ENCODE data around the gene IFNAR1.

DNA sequence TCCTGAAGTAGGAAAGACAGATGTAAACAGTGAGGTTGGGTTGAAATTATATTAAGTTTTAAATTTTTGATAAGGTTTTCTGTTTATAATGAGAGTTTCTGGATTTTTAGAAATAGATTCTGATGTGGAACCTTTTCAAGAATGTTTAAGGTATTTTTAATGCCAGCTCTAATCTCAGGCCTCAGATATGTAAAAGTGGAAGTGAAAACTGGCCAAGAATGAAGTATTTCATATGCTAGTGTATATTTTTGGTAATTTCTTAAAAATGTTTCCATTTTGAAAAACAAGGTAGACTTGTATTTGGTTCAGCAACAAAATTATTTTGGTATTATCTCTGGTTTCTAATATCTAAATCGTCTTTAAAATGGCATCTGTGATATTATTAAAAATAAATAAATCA is 14.4 kb downstream of the IFNAR1 start:
- TF ChIP-seq, protein P1, sequence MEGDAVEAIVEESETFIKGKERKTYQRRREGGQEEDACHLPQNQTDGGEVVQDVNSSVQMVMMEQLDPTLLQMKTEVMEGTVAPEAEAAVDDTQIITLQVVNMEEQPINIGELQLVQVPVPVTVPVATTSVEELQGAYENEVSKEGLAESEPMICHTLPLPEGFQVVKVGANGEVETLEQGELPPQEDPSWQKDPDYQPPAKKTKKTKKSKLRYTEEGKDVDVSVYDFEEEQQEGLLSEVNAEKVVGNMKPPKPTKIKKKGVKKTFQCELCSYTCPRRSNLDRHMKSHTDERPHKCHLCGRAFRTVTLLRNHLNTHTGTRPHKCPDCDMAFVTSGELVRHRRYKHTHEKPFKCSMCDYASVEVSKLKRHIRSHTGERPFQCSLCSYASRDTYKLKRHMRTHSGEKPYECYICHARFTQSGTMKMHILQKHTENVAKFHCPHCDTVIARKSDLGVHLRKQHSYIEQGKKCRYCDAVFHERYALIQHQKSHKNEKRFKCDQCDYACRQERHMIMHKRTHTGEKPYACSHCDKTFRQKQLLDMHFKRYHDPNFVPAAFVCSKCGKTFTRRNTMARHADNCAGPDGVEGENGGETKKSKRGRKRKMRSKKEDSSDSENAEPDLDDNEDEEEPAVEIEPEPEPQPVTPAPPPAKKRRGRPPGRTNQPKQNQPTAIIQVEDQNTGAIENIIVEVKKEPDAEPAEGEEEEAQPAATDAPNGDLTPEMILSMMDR (conservative IDR thresholded peaks at IDR 0.05; ENCODE audit: low read length): no peak
- TF ChIP-seq EZH2phosphoT487 (IDR thresholded peaks at IDR 0.05; ENCODE audit: borderline replicate concordance): no peak

Measured in Loucy (cell line).